ENCODE data around the gene PRDM16.

DNA sequence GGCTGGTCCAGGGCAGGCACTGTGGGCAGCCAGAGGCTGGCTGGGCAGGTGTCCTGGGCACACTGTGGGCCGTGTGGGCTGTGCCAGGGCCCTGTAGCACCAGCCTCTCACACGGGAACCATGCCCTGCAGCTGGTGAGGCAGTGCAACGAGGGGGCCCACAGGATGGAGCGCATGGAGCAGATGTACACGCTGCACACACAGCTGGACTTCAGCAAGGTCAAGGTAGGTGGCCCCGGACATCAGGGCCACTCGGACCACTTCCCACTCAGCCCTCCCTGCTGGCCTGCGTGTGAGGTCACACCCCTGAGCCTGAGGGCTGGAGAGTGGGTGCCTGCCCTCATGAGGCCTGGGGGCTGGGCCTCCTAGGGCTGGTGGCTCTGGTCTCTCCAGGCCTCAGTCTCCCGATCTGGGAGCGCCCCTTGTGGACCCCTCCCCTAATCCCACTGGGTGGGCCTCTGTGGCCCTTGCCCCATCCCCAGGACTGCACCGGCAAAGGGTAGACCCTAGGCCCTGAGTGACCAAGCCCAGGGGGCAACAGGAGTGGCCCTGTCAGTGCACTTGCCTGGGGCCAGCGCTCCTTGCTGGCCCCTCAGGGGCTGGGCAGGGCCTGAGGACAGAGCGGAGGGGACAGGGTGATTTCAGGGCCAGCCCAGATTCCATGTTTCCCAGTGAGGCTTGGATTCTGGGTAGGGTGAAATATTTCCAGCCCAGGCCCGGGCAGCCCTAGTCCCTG lies 407.0 kb downstream of the PRDM16 start:
- TF ChIP-seq, protein P1, sequence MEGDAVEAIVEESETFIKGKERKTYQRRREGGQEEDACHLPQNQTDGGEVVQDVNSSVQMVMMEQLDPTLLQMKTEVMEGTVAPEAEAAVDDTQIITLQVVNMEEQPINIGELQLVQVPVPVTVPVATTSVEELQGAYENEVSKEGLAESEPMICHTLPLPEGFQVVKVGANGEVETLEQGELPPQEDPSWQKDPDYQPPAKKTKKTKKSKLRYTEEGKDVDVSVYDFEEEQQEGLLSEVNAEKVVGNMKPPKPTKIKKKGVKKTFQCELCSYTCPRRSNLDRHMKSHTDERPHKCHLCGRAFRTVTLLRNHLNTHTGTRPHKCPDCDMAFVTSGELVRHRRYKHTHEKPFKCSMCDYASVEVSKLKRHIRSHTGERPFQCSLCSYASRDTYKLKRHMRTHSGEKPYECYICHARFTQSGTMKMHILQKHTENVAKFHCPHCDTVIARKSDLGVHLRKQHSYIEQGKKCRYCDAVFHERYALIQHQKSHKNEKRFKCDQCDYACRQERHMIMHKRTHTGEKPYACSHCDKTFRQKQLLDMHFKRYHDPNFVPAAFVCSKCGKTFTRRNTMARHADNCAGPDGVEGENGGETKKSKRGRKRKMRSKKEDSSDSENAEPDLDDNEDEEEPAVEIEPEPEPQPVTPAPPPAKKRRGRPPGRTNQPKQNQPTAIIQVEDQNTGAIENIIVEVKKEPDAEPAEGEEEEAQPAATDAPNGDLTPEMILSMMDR (IDR thresholded peaks at IDR 0.05): no peak
- TF ChIP-seq POLR2AphosphoS5 (IDR thresholded peaks at IDR 0.05) (no peak), EP300 (IDR thresholded peaks at IDR 0.05; ENCODE audit: low read depth) (no peak)
